GM12875 (cell line): ENCODE measurements around the gene LRRC4B.

Source experiments
- H3K4me3 ChIP-seq: one replicate; pipeline ENCODE4 v1.5.1; 2011; ENCODE audit warnings: low read depth, low read length, control low read depth
- CTCF ChIP-seq: IDR thresholded peaks from 2 replicates; pipeline ENCODE4 v1.5.1; 2011; ENCODE audit warnings: low read depth, mild to moderate bottlenecking, control low read depth, inconsistent platforms, low read length, moderate library complexity, borderline replicate concordance; ENCODE audit not compliant: insufficient read depth

Gene LRRC4B

GRCh38 chr19:50467566-50467965, 100.7 kb downstream of the LRRC4B start:
- H3K4me3 ChIP-seq, result no peak overlapping the region
- no peak for TF ChIP-seq CTCF
